ENCODE measurements around the gene ELFN2.
"Not testable (repeated sequence)": the region's sequence is repeated elsewhere in the genome, so short reads cannot be mapped to it uniquely, and the experiment has no call there.

ELFN2 gene

GRCh38 chr22:37409459-37410050 is 17.7 kb downstream of the ELFN2 start:
- no peak for DNase-seq

GRCh38 chr22:37409031-37409430 is 18.2 kb downstream of the ELFN2 start:
- no peak for DNase-seq

GRCh38 chr22:37407856-37408255 is 19.4 kb downstream of the ELFN2 start:
- no peak for DNase-seq

- no peak for DNase-seq
Measured at GRCh38 chr22:37406441-37407235, 20.6 kb downstream of the ELFN2 start.

- DNase-seq = no peak
Measured at GRCh38 chr22:37404091-37404490, 23.2 kb downstream of the ELFN2 start.

- no peak for DNase-seq
Measured at GRCh38 chr22:37403267-37403960, 23.9 kb downstream of the ELFN2 start.

- no peak for DNase-seq
Measured at GRCh38 chr22:37402184-37402506, 25.1 kb downstream of the ELFN2 start.

GRCh38 chr22:37401401-37402183 is 25.7 kb downstream of the ELFN2 start:
- DNase-seq = no peak

- DNase-seq = no peak
Measured at GRCh38 chr22:37400719-37401118, 26.6 kb downstream of the ELFN2 start.

- not testable (repeated sequence) for DNase-seq
Measured at GRCh38 chr22:37399457-37399856, 27.8 kb downstream of the ELFN2 start.

GRCh38 chr22:37397226-37397625 is 30.1 kb downstream of the ELFN2 start:
- DNase-seq = no peak

GRCh38 chr22:37396488-37397084 is 30.7 kb downstream of the ELFN2 start:
- DNase-seq = no peak

GRCh38 chr22:37394341-37394740 is 32.9 kb downstream of the ELFN2 start:
- DNase-seq = no peak

- DNase-seq = no peak
Measured at GRCh38 chr22:37393746-37394145, 33.5 kb downstream of the ELFN2 start.

GRCh38 chr22:37392721-37393328 is 34.5 kb downstream of the ELFN2 start:
- no peak for DNase-seq

- no peak for DNase-seq
Measured at GRCh38 chr22:37391702-37392101, 35.6 kb downstream of the ELFN2 start.

GRCh38 chr22:37390075-37390474 is 37.2 kb downstream of the ELFN2 start:
- no peak for DNase-seq

- DNase-seq = no peak
Measured at GRCh38 chr22:37388538-37388937, 38.7 kb downstream of the ELFN2 start.

GRCh38 chr22:37387793-37388192 is 39.5 kb downstream of the ELFN2 start:
- no peak for DNase-seq

GRCh38 chr22:37386441-37386840 is 40.8 kb downstream of the ELFN2 start:
- no peak for DNase-seq

- no peak for DNase-seq
Measured at GRCh38 chr22:37384691-37385090, 42.6 kb downstream of the ELFN2 start.

- DNase-seq = no peak
Measured at GRCh38 chr22:37383341-37383740, 43.9 kb downstream of the ELFN2 start.

- no peak for DNase-seq
Measured at GRCh38 chr22:37381489-37381888, 45.8 kb downstream of the ELFN2 start.

Measured in kidney glomerular epithelial cell (primary cell).